OCI-LY1 (cell line): Measurements from ENCODE around the gene DDO.

Source experiments
- EZH2 ChIP-seq: fragments of 200-600 bp; sonication (generic), shearing (Covaris generic); IDR thresholded peaks from 2 replicates; pipeline ENCODE4 v1.8.0; 2017; ENCODE audit warnings: borderline replicate concordance, mixed run types, mild to moderate bottlenecking, antibody characterized with exemption, low read length, moderate library complexity, mixed read lengths
- TF ChIP-seq, protein P1 (sequence below): fragments of 200-600 bp; sonication (generic), shearing (Covaris generic); IDR thresholded peaks from 2 replicates; pipeline ENCODE4 v1.5.1; 2017; ENCODE audit warnings: mild to moderate bottlenecking, antibody characterized with exemption, low read length, moderate library complexity, mixed read lengths

DNA sequence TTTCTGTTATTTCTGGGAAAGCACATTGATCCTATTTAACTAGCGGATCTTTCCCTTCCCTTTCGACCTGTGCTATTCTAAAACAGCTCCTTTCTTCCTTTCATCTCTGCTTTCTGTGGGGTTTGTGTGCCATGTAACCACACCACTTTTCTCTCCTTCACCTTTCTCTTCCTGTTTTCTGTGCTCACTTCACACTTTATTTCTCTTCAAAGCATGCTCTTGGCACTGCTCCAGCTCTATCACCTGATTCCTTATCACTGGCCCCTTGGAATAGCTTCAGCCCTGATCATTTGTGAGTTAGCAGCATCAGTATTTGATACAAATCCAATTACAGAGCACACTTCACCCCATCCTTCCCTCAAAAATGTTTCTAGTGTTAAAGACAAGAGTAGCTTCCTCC, 49.1 kb downstream of the DDO start:
- TF ChIP-seq, protein P1, sequence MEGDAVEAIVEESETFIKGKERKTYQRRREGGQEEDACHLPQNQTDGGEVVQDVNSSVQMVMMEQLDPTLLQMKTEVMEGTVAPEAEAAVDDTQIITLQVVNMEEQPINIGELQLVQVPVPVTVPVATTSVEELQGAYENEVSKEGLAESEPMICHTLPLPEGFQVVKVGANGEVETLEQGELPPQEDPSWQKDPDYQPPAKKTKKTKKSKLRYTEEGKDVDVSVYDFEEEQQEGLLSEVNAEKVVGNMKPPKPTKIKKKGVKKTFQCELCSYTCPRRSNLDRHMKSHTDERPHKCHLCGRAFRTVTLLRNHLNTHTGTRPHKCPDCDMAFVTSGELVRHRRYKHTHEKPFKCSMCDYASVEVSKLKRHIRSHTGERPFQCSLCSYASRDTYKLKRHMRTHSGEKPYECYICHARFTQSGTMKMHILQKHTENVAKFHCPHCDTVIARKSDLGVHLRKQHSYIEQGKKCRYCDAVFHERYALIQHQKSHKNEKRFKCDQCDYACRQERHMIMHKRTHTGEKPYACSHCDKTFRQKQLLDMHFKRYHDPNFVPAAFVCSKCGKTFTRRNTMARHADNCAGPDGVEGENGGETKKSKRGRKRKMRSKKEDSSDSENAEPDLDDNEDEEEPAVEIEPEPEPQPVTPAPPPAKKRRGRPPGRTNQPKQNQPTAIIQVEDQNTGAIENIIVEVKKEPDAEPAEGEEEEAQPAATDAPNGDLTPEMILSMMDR: no peak
- TF ChIP-seq EZH2: no peak
